CD14-positive monocyte (primary cell): ENCODE results near the gene CTSG. TPM values are rescaled to one million over a fixed set of nuclear protein-coding genes. Genes with fewer than 3 reads are reported as not detected.

Experiments
- DNase-seq, 3 donors: peaks; one replicate each; pipeline ENCODE4 v3.0.0-alpha.2; 2011 to 2022
- H2AFZ ChIP-seq: 2 replicates; pipeline ENCODE4 v1.6.0; 2012; ENCODE audit warnings: mild to moderate bottlenecking, low read depth, low read length, inconsistent platforms; ENCODE audit not compliant: insufficient read depth, poor library complexity, severe bottlenecking
- H3K27ac ChIP-seq, 2 donors: 1 replicate in 1 of 2; 2 replicates in 1 of 2; pipeline ENCODE4 v1.5.1; 2012 to 2013; ENCODE audit warnings: low read length in 2 of 2, control low read depth in 1 of 2, inconsistent platforms in 1 of 2, low read depth in 1 of 2, mild to moderate bottlenecking in 1 of 2
- H3K27me3 ChIP-seq, 2 donors: one replicate each; pipeline versions ENCODE4 v1.6.0 to v1.6.1; 2011 to 2013; ENCODE audit warnings: low read length in 2 of 2; ENCODE audit not compliant: control insufficient read depth in 2 of 2, insufficient read depth in 2 of 2
- H3K36me3 ChIP-seq, 2 donors: replicated peaks in 1 of 2; 1 replicate in 1 of 2; 2 replicates in 1 of 2; pipeline versions ENCODE4 v1.5.1 to v1.6.1; 2012 to 2013; ENCODE audit warnings: low read length in 2 of 2, control low read depth in 1 of 2, inconsistent platforms in 1 of 2, mild to moderate bottlenecking in 1 of 2; ENCODE audit not compliant: insufficient read depth in 2 of 2, control insufficient read depth in 1 of 2
- H3K4me1 ChIP-seq, 2 donors: 1 replicate in 1 of 2; 2 replicates in 1 of 2; pipeline versions ENCODE4 v1.5.1 to v1.6.1; 2012 to 2013; ENCODE audit warnings: low read length in 2 of 2, control low read depth in 1 of 2, inconsistent platforms in 1 of 2, mild to moderate bottlenecking in 1 of 2, moderate library complexity in 1 of 2; ENCODE audit not compliant: insufficient read depth in 2 of 2, control insufficient read depth in 1 of 2
- H3K4me2 ChIP-seq: replicated peaks from 2 replicates; pipeline ENCODE3; 2012; ENCODE audit warnings: low read length, moderate library complexity, mild to moderate bottlenecking; ENCODE audit not compliant: poor library complexity, severe bottlenecking; ENCODE audit errors: extremely low read depth
- H3K4me3 ChIP-seq, 3 experiments: fragments of 200-600 bp in 1 of 3; sonication (generic) in 1 of 3; replicated peaks in 1 of 3; 1 replicate in 2 of 3; 2 replicates in 1 of 3; pipeline ENCODE4 v1.5.1; 2011 to 2013; ENCODE audit warnings: low read length in 3 of 3, mild to moderate bottlenecking in 3 of 3, control low read depth in 2 of 3, low read depth in 2 of 3, inconsistent platforms in 1 of 3, moderate library complexity in 1 of 3
- H3K79me2 ChIP-seq: 2 replicates; pipeline ENCODE4 v1.6.0; 2012; ENCODE audit warnings: mild to moderate bottlenecking, control low read depth, inconsistent platforms, low read length, moderate library complexity; ENCODE audit not compliant: insufficient read depth
- H3K9ac ChIP-seq: 2 replicates; pipeline ENCODE4 v1.6.0; 2017; ENCODE audit warnings: low read length, mild to moderate bottlenecking; ENCODE audit not compliant: insufficient read depth, poor library complexity, severe bottlenecking
- H3K9me3 ChIP-seq, 2 donors: replicated peaks in 1 of 2; 1 replicate in 1 of 2; 2 replicates in 1 of 2; pipeline versions ENCODE4 v1.5.1 to v1.6.1; 2012 to 2013; ENCODE audit warnings: low read length in 2 of 2, control low read depth in 1 of 2; ENCODE audit not compliant: control insufficient read depth in 1 of 2, insufficient read depth in 1 of 2
- H4K20me1 ChIP-seq: 2 replicates; pipeline ENCODE4 v1.6.0; 2012; ENCODE audit warnings: mild to moderate bottlenecking, low read length, control low read depth, moderate library complexity; ENCODE audit not compliant: insufficient read depth
- H3K27ac Mint-ChIP-seq, 7 donors: one replicate each; pipeline ENCODE4 v1.8.0; 2020; ENCODE audit warnings: mild to moderate bottlenecking in 7 of 7, mixed read lengths in 7 of 7, moderate library complexity in 6 of 7, inconsistent platforms in 2 of 7
- H3K27me3 Mint-ChIP-seq, 3 donors: one replicate each; pipeline ENCODE4 v1.8.0; 2021 to 2022; ENCODE audit warnings: low read depth in 3 of 3, mild to moderate bottlenecking in 3 of 3, mixed read lengths in 3 of 3, moderate library complexity in 3 of 3, inconsistent platforms in 1 of 3
- H3K36me3 Mint-ChIP-seq, 2 donors: one replicate each; pipeline ENCODE4 v1.8.0; 2020; ENCODE audit warnings: mixed read lengths in 2 of 2, inconsistent platforms in 1 of 2, mild to moderate bottlenecking in 1 of 2
- H3K4me1 Mint-ChIP-seq: one replicate; pipeline ENCODE4 v1.8.0; 2020; ENCODE audit warnings: mild to moderate bottlenecking, mixed read lengths
- H3K4me3 Mint-ChIP-seq, 2 donors: one replicate each; pipeline ENCODE4 v1.8.0; 2020; ENCODE audit warnings: mild to moderate bottlenecking in 2 of 2, mixed read lengths in 2 of 2, moderate library complexity in 1 of 2
- H3K9me3 Mint-ChIP-seq, 7 donors: one replicate each; pipeline ENCODE4 v1.8.0; 2020 to 2022; ENCODE audit warnings: mixed read lengths in 7 of 7, mild to moderate bottlenecking in 6 of 7, moderate library complexity in 6 of 7, inconsistent platforms in 2 of 7
- CTCF ChIP-seq: fragments of 200-600 bp; IDR thresholded peaks from one replicate; pipeline ENCODE4 v1.8.0; 2022; ENCODE audit warnings: antibody characterized with exemption, mild to moderate bottlenecking
- WGBS: methylation state at CpG from one replicate; pipeline ENCODE4 v1.1.5; 2013; ENCODE audit warnings: missing lambda C conversion rate; ENCODE audit not compliant: insufficient coverage; 5-methylcytosine and 5-hydroxymethylcytosine counted together
- intact Hi-C, 2 donors: fragments of 100-400 bp; cut with micrococcal nuclease; formaldehyde crosslinking; loops; one replicate each; pipeline versions ENCODE4 v1.15.0 to v1.15.1; 2023
- polyA minus RNA-seq: library from RNA; depleted of rRNA, polyadenylated mRNA; stranded (reverse); fragments of >200 nt; gene quantifications from 2 replicates; pipeline ENCODE4 v1.2.3, GENCODE V29; 2012
- polyA plus RNA-seq, 3 donors: library from polyadenylated mRNA; depleted of rRNA in 1 of 3; unstranded in 2 of 3; stranded (reverse) in 1 of 3; fragments of 300-500 nt in 2 of 3; fragments of >200 nt in 1 of 3; fragmentation: Illumina TruSeq in 2 of 3; gene quantifications; 1 replicate in 2 of 3; 2 replicates in 1 of 3; pipeline ENCODE4 v1.2.3, GENCODE V29; 2012 to 2021
- total RNA-seq, 12 experiments: library from RNA in 1 of 12; stranded (reverse) in 1 of 12; fragments of 120-200 nt in 1 of 12; gene quantifications; one replicate each; pipeline ENCODE4 v1.2.4 and lab custom pipeline; 2013 to 2026; ENCODE audit warnings: mixed read lengths in 6 of 12, inconsistent platforms in 1 of 12

Gene CTSG, protein sequence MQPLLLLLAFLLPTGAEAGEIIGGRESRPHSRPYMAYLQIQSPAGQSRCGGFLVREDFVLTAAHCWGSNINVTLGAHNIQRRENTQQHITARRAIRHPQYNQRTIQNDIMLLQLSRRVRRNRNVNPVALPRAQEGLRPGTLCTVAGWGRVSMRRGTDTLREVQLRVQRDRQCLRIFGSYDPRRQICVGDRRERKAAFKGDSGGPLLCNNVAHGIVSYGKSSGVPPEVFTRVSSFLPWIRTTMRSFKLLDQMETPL
- total RNA-seq (2013) = 0.08 TPM
- under 1 TPM; 0.16 to 0.89 (median 0.40) TPM for polyA plus RNA-seq
- polyA minus RNA-seq = not detected in 2 replicates
- total RNA-seq (lab: John Stamatoyannopoulos, UW) = 0 to 0.92 (median 0.08) reads per million in 11 experiments

DNA sequence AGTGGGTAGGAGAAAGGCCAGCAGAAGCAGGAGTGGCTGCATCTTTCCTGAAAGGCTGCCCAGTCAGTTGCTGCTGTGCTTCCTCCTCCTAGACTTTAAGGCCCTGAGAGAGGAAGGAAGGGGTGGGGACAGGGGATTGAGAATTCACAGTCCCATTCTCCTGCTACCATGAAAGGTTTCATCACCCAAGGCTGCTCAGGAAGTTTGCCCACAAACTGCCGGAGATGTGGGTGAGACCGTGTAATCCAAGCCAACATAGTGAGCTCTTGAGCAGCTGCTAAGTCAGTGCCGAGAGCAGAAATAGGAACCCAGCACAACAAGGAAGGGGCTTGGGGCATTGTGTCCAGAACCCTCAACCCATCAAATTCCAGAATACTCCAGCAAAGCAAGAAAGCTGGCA, at the start of gene CTSG:
Gene CTSG (minus strand): TSS at position 69 of the 400 bp plus-strand sequence. CDS start 27 bp downstream, at position 42.
- H3K27ac Mint-ChIP-seq = peak within 1 kb of the TSS; percentile 21 to 83 (median 63)
- no peaks in the 10 kb centered on the region for H3K9me3 ChIP-seq
- H3K4me1 ChIP-seq = peaks cover 34 to 39% of the 10 kb centered on the region in 2 donors
- no peak for TF ChIP-seq CTCF
- H3K27me3 Mint-ChIP-seq = no peaks in the 10 kb centered on the region
- WGBS = 0% methylated on average over 2 of the region's 3 CpGs
- H3K36me3 ChIP-seq = peaks cover 0 to 6% of the 10 kb centered on the region in 2 donors
- intact Hi-C loops = no loop called here
- peak within 1 kb of the TSS; percentile 55 for H3K4me2 ChIP-seq
- H3K4me3 ChIP-seq = peak within 1 kb of the TSS in 1 of 3 experiments; percentile 6
- H3K27me3 ChIP-seq = no peaks in the 10 kb centered on the region
- H3K36me3 Mint-ChIP-seq = peaks cover 0 to 10% of the 10 kb centered on the region in 2 donors
- H3K79me2 ChIP-seq = peaks cover 22% of the 10 kb centered on the region
- H4K20me1 ChIP-seq = no peaks in the 10 kb centered on the region
- H3K9ac ChIP-seq = no peak within 1 kb of the TSS
- H3K4me3 Mint-ChIP-seq = peak within 1 kb of the TSS; percentile 54 to 67
- H2AFZ ChIP-seq = peak within 1 kb of the TSS; percentile 67
- no peaks in the 10 kb centered on the region for H3K9me3 Mint-ChIP-seq
- DNase-seq = peak; percentile 25 to 56 (median 37)
- peak within 1 kb of the TSS; percentile 20 to 30 for H3K27ac ChIP-seq
- peaks cover 48% of the 10 kb centered on the region for H3K4me1 Mint-ChIP-seq

- no CpG with 5 or more reads among the region's 2 CpGs for WGBS
These were observed 37.7 kb upstream of the CTSG start for GRCh38 chr14:24613747-24614146.

More at GRCh38 chr14:24613747-24614146, 37.7 kb upstream of the CTSG start:
- intact Hi-C loops = no loop called here
- peaks cover 19% of the 10 kb centered on the region for H3K4me1 Mint-ChIP-seq
- Histone ChIP-seq H3K27me3 (no peaks in the 10 kb centered on the region), H3K9ac (no peak overlapping the region), H2AFZ (no peak overlapping the region), H3K36me3 (no peaks in the 10 kb centered on the region), H3K4me1 (peaks cover 5 to 6% of the 10 kb centered on the region in 2 donors), H3K27ac (no peak overlapping the region), H3K79me2 (no peaks in the 10 kb centered on the region), H3K9me3 (peaks cover 0 to 4% of the 10 kb centered on the region in 2 donors), H4K20me1 (no peaks in the 10 kb centered on the region), H3K4me2 (no peak overlapping the region), H3K4me3 (no peak overlapping the region)
- no peaks in the 10 kb centered on the region for H3K36me3 Mint-ChIP-seq
- H3K9me3 Mint-ChIP-seq = peaks cover 0 to 10% (median 3%) of the 10 kb centered on the region in 7 donors
- TF ChIP-seq CTCF = no peak
- no peak overlapping the region for H3K4me3 Mint-ChIP-seq
- peaks cover 0 to 2% (median 0%) of the 10 kb centered on the region in 3 donors for H3K27me3 Mint-ChIP-seq
- no peak for DNase-seq
- peak overlapping the region in 1 of 7 donors; percentile 0 for H3K27ac Mint-ChIP-seq
